Endothelial cell of hepatic sinusoid (primary cell): Measurements from ENCODE around the gene FKBP9.
"Not testable (repeated sequence)": the region's sequence is repeated elsewhere in the genome, so short reads cannot be mapped to it uniquely, and the experiment has no call there.

ENCODE experiments used
- in situ Hi-C: cut with HindIII; loops from 2 replicates; pipeline ENCODE4 v1.10.0; 2017; ENCODE audit warnings: low sequenced_read_pairs

FKBP9 gene, protein sequence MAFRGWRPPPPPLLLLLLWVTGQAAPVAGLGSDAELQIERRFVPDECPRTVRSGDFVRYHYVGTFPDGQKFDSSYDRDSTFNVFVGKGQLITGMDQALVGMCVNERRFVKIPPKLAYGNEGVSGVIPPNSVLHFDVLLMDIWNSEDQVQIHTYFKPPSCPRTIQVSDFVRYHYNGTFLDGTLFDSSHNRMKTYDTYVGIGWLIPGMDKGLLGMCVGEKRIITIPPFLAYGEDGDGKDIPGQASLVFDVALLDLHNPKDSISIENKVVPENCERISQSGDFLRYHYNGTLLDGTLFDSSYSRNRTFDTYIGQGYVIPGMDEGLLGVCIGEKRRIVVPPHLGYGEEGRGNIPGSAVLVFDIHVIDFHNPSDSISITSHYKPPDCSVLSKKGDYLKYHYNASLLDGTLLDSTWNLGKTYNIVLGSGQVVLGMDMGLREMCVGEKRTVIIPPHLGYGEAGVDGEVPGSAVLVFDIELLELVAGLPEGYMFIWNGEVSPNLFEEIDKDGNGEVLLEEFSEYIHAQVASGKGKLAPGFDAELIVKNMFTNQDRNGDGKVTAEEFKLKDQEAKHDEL

DNA sequence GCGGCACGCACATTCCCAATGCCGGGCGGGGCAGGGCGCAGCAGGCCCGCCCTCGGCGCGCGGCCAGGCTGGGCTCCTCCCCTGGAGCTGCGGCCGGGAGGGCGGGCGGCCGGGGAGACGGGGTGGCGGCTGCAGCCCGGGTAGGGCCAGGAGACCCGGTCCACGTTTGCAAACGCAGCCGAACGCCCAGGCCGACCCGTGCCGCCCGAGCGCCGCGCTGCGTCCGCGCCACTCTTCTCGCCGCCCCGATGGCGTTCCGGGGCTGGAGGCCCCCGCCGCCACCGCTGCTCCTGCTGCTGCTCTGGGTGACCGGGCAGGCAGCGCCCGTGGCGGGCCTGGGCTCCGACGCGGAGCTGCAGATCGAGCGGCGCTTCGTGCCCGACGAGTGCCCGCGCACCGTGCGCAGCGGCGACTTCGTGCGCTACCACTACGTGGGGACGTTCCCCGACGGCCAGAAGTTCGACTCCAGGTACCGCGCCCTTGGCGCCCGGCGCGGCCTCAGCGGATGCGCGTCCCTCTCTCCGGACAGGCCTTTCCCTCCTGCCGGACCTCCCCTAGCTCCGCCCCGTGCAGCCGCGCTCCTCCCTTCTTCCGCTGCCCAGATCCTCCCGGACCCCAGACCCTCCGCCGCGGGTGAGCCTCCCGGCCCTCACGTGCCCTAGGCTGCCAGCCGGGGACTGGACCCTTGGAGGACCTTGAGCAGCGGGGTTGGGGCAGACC, at the start of gene FKBP9:
FKBP9 (plus strand) TSS at position 115 of the 720 bp plus-strand sequence; CDS start at position 249, 134 bp downstream.
- in situ Hi-C loops, result no loop called here

DNA sequence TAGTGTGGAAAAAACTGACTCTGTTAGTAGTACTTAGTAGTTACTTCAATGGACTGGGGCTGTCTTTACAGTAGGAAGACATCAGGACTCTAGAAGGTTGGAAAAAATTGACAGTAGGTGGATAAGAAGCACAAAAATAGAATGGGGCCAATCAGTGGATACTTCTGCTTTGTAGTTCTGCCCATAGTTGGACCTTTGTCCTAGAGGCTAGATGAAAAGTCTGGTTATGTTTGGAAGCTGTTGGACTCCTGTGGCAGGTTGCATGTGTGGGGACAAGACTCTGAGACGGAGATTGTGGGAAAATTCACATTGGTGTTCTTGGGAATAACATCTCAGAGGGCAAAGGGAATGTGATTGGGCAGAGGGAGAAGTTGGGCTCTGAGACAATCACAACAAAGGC, 47.0 kb upstream of the FKBP9 start:
- in situ Hi-C loops, result no loop called here

DNA sequence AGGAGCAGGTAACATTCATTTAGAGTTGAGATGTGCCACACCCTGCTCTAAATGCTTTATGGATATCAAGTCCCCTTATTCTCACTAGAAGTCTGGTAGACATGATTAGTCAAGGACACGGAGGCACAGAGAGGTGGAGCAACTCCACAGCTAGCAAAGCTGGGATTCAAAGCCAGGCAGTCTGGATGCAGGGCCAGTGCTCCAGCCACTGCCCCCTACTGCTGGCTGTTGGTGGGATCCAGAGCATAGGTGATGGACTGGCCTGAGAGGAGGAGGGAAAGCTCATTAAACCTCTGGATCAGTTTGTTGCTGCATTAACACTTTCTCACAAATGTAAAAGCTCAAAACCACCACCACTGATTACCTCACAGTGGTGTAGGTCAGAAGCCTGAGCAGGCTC, 43.1 kb upstream of the FKBP9 start:
- in situ Hi-C loops, result no loop called here

DNA sequence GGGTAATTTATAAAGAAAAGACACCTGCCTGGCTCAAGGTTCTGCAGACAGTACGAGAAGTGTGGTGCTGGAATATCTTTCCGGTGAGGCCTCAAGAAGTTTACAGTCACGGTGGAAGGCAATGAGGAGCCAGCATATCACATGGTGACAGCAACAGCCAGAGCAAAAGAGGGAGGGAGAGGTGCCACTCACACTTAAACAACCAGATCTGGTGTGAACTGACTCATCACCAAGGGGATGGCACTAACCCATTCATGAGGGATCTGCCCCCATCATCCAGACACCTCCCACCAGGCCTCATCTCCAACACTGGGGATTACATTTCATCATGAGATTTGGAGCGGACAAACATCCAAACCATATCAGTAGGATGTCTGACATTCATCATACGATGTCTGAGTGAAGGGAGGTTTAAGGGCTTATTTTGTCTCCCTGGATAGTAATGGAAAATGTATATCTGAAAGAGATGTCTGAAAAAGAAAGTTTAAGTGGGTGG, 42.2 kb upstream of the FKBP9 start:
- in situ Hi-C loops, result no loop called here

DNA sequence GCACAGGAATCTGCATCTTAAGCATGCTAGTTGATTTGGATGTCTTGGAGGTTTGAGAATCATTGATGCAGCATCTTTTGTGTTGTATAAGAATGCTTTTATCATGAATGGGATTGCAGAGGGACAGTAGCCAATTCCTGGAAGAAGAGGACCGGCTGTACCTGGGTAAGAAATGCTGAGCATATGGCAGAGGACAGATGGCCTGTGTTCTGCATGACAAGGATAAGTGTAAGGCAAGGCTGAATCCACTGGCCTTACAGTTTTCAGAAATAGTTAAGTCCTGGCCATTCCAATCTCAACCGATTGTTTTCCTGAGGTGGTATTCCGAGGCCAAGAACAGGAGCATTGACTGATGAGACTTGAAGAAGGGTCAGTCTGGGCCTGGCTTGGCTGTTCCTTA, 41.2 kb upstream of the FKBP9 start:
- in situ Hi-C loops, result no loop called here

DNA sequence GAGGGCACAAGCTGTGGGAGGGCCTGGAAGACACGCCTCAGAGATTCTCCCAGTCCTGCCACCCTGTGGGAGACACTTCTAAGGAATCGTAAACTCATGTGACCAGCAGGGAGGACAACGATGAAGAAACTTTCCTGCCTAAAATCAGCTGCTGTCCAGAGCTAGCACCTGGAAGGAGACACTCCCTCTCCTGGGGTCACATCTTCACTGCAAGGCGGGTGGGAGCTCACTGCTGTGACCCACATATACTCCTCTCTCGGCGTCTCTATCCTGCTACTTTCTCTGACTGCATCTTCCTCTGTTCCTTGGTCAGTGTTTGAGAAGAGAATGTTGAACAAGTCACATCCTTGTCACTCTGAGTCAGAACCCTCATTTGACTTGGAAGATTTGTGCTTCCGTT, 40.2 kb upstream of the FKBP9 start:
- in situ Hi-C loops, result not testable (repeated sequence)

DNA sequence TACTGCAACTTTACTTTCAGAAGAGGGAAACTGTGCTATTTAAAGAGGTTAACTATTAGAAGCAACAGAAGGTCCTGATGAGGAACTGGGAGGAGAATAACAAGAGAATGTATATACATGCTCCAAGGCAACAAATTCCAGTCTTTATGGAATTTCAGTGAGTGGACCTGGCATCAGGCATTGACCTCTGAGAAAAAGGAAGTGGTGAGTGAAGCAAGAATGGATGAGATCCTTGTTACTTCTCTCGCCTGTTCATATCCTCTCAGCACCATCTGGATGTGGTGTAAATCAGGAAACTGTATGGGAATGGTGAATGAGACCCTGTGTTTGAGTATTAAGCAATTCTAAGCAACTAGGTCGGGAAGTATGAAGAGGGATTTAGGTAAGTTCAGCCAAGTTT, 35.3 kb upstream of the FKBP9 start:
- in situ Hi-C loops, result no loop called here

DNA sequence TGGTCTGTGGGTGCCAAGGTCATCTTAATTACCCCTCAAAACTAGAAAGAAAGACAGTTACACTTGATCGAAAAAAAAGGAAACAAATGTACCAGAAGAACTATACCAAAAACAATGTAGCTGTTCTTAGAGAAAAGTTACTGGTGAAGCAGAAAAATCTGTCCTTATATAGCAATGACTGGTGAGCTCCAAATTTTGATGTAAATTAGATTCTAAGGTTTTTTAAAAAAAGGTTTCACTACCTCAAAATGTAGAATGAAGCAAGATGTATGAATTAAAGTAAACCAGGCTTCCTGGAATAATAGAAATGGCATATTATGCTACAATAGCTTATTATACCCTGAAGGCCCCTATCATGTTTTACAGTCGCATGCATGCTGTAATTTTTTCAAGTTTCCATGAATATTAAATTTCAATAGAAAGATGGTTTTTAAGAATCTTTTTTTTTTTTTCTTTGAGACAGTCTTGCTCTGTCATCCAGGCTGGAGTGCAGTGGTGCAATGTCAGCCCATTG, 28.4 kb upstream of the FKBP9 start:
- in situ Hi-C loops, result loop anchor here (25.0 kb wide), 1 partner anchor 133 kb away; the partner anchor contains the start of gene NT5C3A

DNA sequence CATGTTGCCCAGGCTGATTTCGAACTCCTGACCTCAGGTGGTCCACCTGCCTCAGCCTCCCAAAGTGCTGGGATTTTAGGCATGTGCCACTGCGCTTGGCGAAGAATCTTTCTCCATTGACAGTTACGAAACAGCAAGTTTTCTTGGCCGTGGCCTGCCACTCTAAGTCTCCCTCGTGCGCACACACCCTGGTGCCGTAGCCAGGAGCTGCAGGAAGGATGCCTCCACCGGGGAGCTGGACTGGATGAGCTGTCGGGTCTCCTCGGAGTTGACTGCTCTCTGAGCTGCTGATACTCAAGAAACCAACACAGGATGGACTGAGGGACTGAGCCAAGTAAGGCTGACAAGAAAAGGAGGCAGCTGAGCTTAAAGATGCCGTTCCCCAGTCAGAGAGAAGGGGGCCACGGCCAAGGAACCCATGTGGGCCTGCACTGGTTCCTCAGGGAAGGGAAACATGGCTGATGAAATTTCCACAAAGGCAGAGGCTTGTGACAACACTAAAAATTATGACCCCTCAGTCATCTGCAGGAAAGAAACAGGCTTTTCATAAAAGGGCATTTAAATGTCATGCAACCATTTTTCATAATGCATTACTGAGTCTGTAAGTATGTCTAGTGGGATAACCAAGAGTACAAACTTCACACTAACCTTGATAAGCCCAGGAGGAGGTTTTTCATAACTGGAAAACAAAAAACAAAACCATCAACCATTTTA, 27.7 kb upstream of the FKBP9 start:
- in situ Hi-C loops, result loop anchor here (25.0 kb wide), 1 partner anchor 133 kb away; the partner anchor contains the start of gene NT5C3A

DNA sequence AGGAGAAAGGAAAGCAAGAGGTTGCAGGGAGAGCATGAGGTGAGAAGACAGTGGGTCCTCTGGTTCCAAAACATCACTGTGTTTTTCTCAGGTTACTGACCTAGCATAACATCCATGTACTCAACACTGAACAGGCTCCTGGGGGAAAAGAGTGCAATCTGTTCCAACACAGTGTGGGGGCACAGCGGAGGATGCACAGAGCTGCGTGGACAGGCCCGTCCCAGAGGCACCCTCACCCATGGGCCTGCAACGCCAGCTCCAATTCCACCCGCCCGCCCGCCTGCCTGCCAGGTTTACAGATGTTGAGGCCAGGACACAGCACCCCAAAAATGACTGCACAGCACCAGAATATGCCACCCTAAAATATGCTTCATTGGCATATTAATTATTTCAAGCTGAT, 26.9 kb upstream of the FKBP9 start:
- in situ Hi-C loops, result loop anchor here (25.0 kb wide), 1 partner anchor 132 kb away; the partner anchor contains the start of gene NT5C3A

DNA sequence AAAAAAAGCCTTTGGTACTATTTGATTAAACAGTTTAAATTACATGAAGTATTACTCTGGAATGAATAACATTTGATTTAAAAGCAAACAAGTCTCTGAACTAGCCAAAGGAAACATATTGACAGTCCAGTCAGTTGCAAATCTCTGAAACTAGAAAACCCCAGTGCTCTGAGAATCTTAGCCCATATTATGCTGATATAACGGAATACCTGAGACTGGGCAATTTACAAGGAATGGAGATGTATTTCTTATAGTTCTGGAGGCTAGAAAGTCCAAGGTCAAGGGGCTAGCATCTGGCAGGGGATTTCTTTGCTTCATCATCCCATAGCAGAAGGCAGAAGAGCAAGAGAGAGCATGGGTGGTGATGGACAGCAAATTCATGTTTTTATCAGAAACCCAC, 21.7 kb upstream of the FKBP9 start:
- in situ Hi-C loops, result loop anchor here (25.0 kb wide), 1 partner anchor 127 kb away; the partner anchor contains the start of gene NT5C3A

DNA sequence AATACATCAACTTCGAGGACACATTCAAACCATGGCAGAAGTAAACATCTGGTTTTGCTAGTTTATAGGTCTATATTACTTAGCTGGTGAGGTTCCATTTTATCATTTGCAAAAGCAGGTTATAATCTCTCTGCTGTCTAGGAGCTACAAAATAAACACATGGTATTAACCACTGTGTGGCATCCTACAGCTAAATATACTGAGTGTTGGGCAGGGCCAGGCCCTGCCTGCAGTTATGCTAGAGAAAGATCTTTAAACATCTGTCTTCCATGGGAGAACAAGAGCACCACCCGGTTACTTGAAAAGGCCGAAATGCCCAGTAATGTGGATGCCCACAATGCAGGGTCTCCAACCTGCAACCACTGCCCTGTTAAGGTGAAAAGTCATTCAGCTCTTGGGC, 20.6 kb upstream of the FKBP9 start:
- in situ Hi-C loops, result loop anchor here (25.0 kb wide), 1 partner anchor 126 kb away; the partner anchor contains the start of gene NT5C3A

DNA sequence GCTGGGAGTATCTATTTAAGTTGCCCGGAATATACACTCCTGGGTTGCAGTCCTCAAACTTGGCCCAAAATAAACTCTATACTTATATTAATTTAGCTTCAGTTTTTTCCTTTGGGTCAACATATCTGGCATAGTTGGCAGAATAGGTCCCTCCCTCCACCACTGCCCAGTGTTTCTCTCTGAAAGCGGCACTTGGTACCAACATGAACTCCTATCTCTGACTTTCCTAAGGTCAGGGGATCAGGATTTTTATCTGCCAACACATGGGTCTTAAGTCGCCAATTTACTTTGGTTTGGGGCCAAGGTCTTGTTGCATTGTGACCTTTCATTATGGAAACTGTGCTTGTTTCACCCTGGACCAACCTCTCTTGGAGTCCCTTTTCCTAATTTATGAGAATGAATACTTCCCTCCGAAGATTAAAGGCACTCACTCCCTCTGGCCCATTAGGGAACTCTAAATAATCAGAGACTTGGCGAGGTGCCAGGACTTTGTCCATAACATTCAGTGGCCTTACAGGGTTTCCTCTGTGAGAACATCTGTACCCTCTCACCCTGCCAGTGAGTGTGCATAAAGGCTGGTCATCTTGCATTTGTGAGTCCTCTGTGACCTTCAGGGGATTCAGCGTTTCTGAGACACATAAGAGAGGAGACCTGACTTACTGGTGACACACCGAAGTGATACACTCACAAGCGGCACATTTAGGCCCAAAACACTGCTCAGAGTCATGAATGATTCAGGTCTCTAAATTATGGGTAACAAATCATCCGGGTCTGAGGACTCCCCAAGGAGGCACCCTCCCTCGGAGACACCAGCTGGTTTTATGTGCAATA, 19.7 kb upstream of the FKBP9 start:
- in situ Hi-C loops, result loop anchor here (25.0 kb wide), 1 partner anchor 125 kb away; the partner anchor contains the start of gene NT5C3A

DNA sequence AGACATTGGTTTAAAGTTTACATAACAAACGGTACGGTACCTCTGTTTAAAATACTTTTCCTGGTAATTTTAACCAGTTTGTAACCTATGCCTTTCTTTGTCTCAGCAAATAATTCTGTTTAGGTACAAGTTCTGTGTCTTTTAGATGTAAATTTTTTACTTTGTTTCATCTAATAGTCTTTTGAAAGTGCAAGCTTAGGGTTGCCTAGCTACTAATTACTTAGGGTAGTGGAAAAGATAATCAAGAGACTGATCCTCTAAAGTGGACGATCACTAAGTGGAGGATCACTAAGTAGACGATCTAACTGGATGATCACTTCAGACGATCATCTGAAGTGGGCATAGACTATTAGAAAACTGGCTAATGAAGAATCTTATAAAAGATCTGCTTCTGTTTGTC, 16.1 kb upstream of the FKBP9 start:
- in situ Hi-C loops, result loop anchor here (25.0 kb wide), 1 partner anchor 121 kb away; the partner anchor contains the start of gene NT5C3A

DNA sequence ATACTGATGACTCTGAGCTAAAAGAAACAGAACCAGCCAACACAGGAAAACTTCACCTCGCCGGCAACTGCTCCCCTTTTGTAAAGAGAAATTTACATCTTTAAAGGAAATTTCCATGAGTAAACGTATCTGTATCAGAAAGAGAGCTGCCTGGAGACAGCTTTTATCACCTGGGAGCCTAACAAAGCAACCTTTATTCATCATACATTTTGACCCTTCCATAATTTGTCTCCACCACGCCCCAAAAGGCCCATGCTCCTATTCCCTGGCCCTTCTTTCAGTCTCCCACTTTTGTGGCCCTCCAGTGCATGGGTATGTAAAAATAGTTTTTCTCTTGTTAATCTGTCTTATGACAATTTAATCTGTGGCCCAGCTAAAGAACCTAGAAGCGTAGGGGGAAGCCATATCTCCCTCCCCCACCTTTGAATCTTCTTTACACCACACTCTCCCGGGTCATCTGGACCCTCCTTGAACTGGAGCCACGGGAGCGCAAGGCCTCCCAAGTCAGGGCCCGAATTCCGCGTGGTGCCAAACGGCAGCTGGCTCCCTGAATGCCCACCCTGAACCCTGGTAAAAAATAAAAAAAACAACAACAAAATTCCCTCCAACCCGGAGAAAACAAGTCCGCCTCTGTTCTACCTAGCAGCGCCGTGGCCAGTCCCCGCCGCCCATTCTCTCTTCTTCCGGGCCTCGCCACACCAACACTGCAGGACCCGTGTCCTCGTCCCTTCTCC, 15.4 kb upstream of the FKBP9 start:
- in situ Hi-C loops, result loop anchor here (25.0 kb wide), 1 partner anchor 120 kb away; the partner anchor contains the start of gene NT5C3A

DNA sequence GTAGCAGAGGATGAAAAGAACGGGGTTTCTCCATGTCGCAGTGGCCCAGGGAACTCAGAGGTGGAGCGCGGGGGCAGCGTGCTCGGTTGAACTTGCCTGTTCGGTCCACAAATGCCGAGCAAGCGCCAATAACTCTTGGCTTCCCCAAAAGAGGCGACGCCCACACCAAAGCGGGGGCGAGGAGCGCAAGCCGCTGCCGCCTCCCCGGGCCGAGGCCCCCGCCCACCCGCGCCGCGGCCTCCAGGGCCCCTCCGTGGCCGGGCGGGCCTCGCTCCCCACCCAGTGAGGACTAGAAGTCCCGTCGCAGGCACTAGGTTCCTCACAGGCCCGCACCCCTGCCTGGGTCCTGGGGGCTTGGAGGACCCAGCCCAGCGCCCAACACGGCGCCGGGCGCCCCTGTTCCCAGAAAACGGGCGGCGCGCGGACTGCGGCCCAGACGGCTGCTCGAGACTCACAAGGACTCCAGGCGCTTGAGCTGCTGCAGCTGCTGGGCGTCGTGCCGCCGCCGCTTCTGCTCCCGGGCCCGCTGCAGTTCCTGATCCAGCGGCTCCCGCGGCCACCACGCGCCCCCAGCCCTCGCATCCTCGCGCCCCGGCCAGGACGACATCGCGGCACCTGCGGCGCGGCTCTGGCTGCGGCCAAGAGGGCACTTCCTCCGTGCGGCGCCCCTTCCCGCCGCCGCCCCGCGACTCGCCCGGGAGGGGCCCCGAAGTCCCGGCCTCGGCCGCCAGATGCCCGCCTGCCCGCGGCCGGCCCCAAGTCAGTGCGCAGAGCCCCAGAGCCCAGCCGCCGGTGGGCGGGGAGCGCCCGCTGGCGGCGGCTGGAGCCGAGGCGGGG, 14.6 kb upstream of the FKBP9 start:
- in situ Hi-C loops, result loop anchor here (25.0 kb wide), 1 partner anchor 120 kb away; the partner anchor contains the start of gene NT5C3A

DNA sequence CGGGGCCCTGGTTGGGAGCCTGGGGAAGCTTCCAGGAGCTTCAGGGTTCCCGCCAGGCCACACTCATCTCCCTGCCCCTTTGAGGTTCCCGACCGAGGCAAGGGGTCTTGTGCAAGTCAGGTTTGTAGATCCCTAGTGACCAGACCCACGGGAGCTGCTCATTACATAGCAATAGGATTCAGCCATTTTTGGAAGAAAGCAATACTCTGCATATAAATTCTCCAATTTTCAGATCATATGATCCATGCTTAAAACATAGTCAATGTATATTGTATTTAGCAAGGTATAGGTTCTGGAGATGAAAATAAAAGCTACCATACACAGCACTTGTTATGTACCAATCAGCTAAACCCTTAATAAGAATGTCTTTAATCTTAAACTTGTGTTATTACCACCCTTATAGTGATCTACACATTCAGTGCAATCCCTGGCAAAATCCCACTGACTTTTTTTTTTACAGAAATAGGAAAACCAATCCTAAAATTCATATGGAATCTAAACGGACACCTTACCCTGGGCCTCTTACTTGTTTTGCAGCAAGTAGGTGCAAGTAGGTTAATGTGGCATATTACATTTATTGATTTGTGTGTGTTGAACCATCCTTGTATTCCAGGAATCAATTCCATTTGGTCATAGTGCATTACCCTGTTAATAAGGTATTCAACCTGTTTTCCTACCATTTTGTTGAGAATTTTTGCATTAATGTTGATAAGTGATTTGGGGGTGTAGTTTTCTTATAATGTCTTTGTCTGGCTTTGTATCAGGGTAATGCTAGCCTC, 13.8 kb upstream of the FKBP9 start:
- in situ Hi-C loops, result loop anchor here (25.0 kb wide), 1 partner anchor 119 kb away; the partner anchor contains the start of gene NT5C3A
